ENCODE data around the gene PTPRK. TPM values are rescaled to one million over a fixed set of nuclear protein-coding genes. Genes with fewer than 3 reads are reported as not detected.

Gene PTPRK
- total and polyA plus RNA-seq, 2 of the 13 experiments (the other 11 are each of a cell fraction or from before 2014, with no cell fraction given): 43.6 to 98.3 TPM

DNA sequence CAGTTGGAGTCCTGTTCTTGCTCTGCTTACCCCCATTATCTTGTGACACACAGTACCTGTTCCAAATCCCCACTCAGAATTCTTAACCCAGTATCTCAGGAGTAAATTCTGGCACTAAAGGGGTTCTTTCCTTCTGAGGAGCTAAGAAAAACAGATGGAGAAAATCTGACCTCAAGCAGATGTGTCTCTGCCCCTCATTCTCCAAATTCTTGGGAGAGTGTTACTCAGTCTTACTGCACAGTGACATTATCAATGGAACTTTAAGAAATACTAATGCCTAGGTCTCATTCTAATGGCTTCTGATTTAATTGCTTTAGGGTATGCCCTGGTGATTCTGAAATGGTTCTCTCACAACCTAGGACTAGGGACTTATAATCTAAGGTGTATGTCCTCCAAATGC lies 40.6 kb upstream of the PTPRK start (continued):
- TF ChIP-seq, protein P1, sequence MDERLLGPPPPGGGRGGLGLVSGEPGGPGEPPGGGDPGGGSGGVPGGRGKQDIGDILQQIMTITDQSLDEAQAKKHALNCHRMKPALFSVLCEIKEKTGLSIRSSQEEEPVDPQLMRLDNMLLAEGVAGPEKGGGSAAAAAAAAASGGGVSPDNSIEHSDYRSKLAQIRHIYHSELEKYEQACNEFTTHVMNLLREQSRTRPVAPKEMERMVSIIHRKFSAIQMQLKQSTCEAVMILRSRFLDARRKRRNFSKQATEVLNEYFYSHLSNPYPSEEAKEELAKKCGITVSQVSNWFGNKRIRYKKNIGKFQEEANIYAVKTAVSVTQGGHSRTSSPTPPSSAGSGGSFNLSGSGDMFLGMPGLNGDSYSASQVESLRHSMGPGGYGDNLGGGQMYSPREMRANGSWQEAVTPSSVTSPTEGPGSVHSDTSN (CRISPR knock-in tag; IDR thresholded peaks at IDR 0.05): no peak
- TF ChIP-seq, protein P2, sequence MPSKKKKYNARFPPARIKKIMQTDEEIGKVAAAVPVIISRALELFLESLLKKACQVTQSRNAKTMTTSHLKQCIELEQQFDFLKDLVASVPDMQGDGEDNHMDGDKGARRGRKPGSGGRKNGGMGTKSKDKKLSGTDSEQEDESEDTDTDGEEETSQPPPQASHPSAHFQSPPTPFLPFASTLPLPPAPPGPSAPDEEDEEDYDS (CRISPR knock-in tag; IDR thresholded peaks at IDR 0.05): no peak
- TF ChIP-seq SNAPC2 (CRISPR knock-in tag; IDR thresholded peaks at IDR 0.05) (no peak), EP300 (IDR thresholded peaks at IDR 0.05; ENCODE audit: low read depth in 2 of 2, low read length in 2 of 2) (no peak), EP300 (CRISPR knock-in tag; IDR thresholded peaks at IDR 0.05; ENCODE audit: borderline replicate concordance) (no peak), ATF7 (IDR thresholded peaks at IDR 0.05) (no peak), ATF7 (CRISPR knock-in tag; IDR thresholded peaks at IDR 0.05) (no peak), CBX2 (IDR thresholded peaks at IDR 0.05; ENCODE audit: low read depth, low read length) (no peak), CBX2 (CRISPR knock-in tag; IDR thresholded peaks at IDR 0.05; ENCODE audit: low read depth) (no peak)

DNA sequence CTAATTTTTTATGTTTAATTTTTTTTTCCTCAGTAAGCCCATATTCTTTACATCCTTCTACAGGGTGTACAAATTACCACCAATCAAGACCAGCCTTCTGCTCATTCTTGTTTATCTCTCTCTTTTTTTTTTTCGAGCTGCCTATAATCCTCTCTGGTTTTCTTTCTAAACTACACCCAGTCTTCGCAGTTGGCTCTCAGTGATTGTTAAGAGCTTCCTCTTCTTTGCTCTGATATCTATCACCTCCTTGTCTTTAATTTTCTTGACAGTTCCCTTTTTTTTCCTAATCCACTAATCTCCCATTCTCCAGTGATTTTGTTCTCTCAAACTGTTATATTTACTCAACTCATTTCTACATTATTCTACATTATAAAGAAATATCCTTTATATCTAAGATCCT lies 38.5 kb upstream of the PTPRK start:
- in situ Hi-C loops (cut with HindIII; ENCODE audit: extremely low pct_ligation_motif_present, low pct_unique_long_range_greater_than_20kb): no loop called here
- H3K4me1 ChIP-seq (ENCODE audit: insufficient read depth, low read length): no peaks in the 10 kb centered on the region
- no peaks in the 10 kb centered on the region for H3K9me3 ChIP-seq (ENCODE audit: low read length)
- no peak for TF ChIP-seq NKX3-1 (CRISPR knock-in tag; IDR thresholded peaks at IDR 0.05)
- TF ChIP-seq KDM1A (CRISPR knock-in tag; IDR thresholded peaks at IDR 0.05): no peak
- TF ChIP-seq ZEB1 (IDR thresholded peaks at IDR 0.05; ENCODE audit: insufficient replicate concordance, low read depth): no peak
- TF ChIP-seq ZNF780A (CRISPR knock-in tag; IDR thresholded peaks at IDR 0.05): no peak
- BruUV-seq (replicated peaks): no TSS peak
- DNase-seq (ENCODE audit: low spot score) (no peak), ATAC-seq (no peak), FAIRE-seq (no peak)
- CTCF ChIA-PET (ENCODE audit: low intra/inter-chr PET ratio, low total read pairs): no interaction called here
- POLR2A ChIA-PET: no interaction called here
- H3K79me2 ChIP-seq (ENCODE audit: insufficient read depth, low read length): no peaks in the 10 kb centered on the region
- H3K36me3 ChIP-seq (replicated peaks in 1 of 2; ENCODE audit: control insufficient read depth in 1 of 2, insufficient read depth in 2 of 2, low read length in 2 of 2): no peaks in the 10 kb centered on the region
- H3K4me2 ChIP-seq (ENCODE audit: low read depth, low read length): no peak overlapping the region
- no peak overlapping the region for H3K9ac ChIP-seq (ENCODE audit: insufficient read depth, low read depth, low read length)
- intact Hi-C loops (cut with micrococcal nuclease; ENCODE audit: unreplicated experiment): no loop called here
- WGBS (ENCODE audit: low lambda C conversion rate): 3% methylated on average over 2 of the region's 2 CpGs
- no peak overlapping the region for H2AFZ ChIP-seq (ENCODE audit: low read length)
- no peak overlapping the region for H3K4me3 ChIP-seq (replicated peaks in 1 of 3; ENCODE audit: insufficient read depth in 1 of 3, low read depth in 2 of 3, low read length in 3 of 3)
- peaks cover 0 to 15% of the 10 kb centered on the region in 2 experiments; a peak in 3 of 5 replicates for H3K27me3 ChIP-seq (ENCODE audit: control insufficient read depth in 1 of 2, insufficient read depth in 2 of 2, low read length in 2 of 2)
- no peak overlapping the region for H3K27ac ChIP-seq (ENCODE audit: extremely low read length, insufficient read depth, low read length)
- no peaks in the 10 kb centered on the region for H4K20me1 ChIP-seq (ENCODE audit: insufficient read depth, low read length)

All from HepG2 (cell line).